Mesenchymal stem cell (in vitro differentiated cells and primary cell): Measurements from ENCODE around the gene CADPS.

ENCODE experiments used
- DNase-seq: peaks from one replicate; pipeline ENCODE4 v3.0.0-alpha.2; 2013
- H2AFZ ChIP-seq: one replicate; pipeline ENCODE4 v1.6.1; 2013; ENCODE audit warnings: low read depth, mild to moderate bottlenecking, control low read depth, inconsistent platforms, low read length, moderate library complexity
- H2AK5ac ChIP-seq: 2 replicates; pipeline ENCODE4 v1.6.1; 2013; ENCODE audit warnings: low read length, moderate library complexity, mild to moderate bottlenecking, inconsistent platforms; ENCODE audit not compliant: severe bottlenecking
- H2BK120ac ChIP-seq: one replicate; pipeline ENCODE4 v1.6.1; 2013; ENCODE audit warnings: low read depth, mild to moderate bottlenecking, inconsistent platforms, low read length, moderate library complexity
- H2BK12ac ChIP-seq, 2 experiments: one replicate each; pipeline ENCODE4 v1.6.1; 2013; ENCODE audit warnings: inconsistent platforms in 2 of 2, low read length in 2 of 2, mild to moderate bottlenecking in 2 of 2, moderate library complexity in 2 of 2, control low read depth in 1 of 2
- H2BK15ac ChIP-seq: one replicate; pipeline ENCODE4 v1.6.1; 2013; ENCODE audit warnings: mild to moderate bottlenecking, low read depth, inconsistent platforms; ENCODE audit not compliant: poor library complexity, severe bottlenecking
- H2BK5ac ChIP-seq: 2 replicates; pipeline ENCODE4 v1.6.1; 2013; ENCODE audit warnings: low read depth, mild to moderate bottlenecking, low read length, control low read depth, inconsistent platforms; ENCODE audit not compliant: poor library complexity, severe bottlenecking
- H3K14ac ChIP-seq, 2 experiments: one replicate each; pipeline ENCODE4 v1.6.1; 2013; ENCODE audit warnings: inconsistent platforms in 2 of 2, low read length in 2 of 2, control low read depth in 1 of 2, mild to moderate bottlenecking in 1 of 2, moderate library complexity in 1 of 2
- H3K18ac ChIP-seq, 2 experiments: one replicate each; pipeline ENCODE4 v1.6.1; 2013; ENCODE audit warnings: inconsistent platforms in 2 of 2, low read length in 2 of 2, control low read depth in 1 of 2, low read depth in 1 of 2, mild to moderate bottlenecking in 1 of 2
- H3K23ac ChIP-seq, 2 experiments: one replicate each; pipeline ENCODE4 v1.6.1; 2013; ENCODE audit warnings: inconsistent platforms in 2 of 2, low read length in 2 of 2, mild to moderate bottlenecking in 2 of 2, moderate library complexity in 2 of 2, control low read depth in 1 of 2
- H3K27ac ChIP-seq: 2 replicates; pipeline ENCODE4 v1.5.1; 2013; ENCODE audit warnings: mild to moderate bottlenecking, moderate library complexity, low read length, control low read depth, inconsistent platforms; ENCODE audit not compliant: poor library complexity, severe bottlenecking
- H3K27me3 ChIP-seq, 2 experiments: 2 replicates each; pipeline versions ENCODE4 v1.6.1 to v1.7.0; 2013; ENCODE audit warnings: low read length in 2 of 2, mild to moderate bottlenecking in 2 of 2, moderate library complexity in 2 of 2, control low read depth in 1 of 2, inconsistent platforms in 1 of 2; ENCODE audit not compliant: control insufficient read depth in 1 of 2, insufficient read depth in 1 of 2
- H3K36me3 ChIP-seq, 2 experiments: 2 replicates each; pipeline versions ENCODE4 v1.6.1 to v1.7.0; 2013; ENCODE audit warnings: low read length in 2 of 2, control low read depth in 1 of 2, inconsistent platforms in 1 of 2, low read depth in 1 of 2, mild to moderate bottlenecking in 1 of 2; ENCODE audit not compliant: insufficient read depth in 2 of 2, control insufficient read depth in 1 of 2
- H3K4ac ChIP-seq, 2 experiments: one replicate each; pipeline ENCODE4 v1.6.1; 2013; ENCODE audit warnings: inconsistent platforms in 2 of 2, low read length in 2 of 2, mild to moderate bottlenecking in 2 of 2, moderate library complexity in 2 of 2, control low read depth in 1 of 2, low read depth in 1 of 2
- H3K4me1 ChIP-seq: 2 replicates; pipeline ENCODE4 v1.6.1; 2013; ENCODE audit warnings: low read depth, low read length, control low read depth; ENCODE audit not compliant: control insufficient read depth, insufficient read depth
- H3K4me2 ChIP-seq: 2 replicates; pipeline ENCODE4 v1.6.1; 2013; ENCODE audit warnings: low read length, mild to moderate bottlenecking, inconsistent platforms; ENCODE audit not compliant: poor library complexity, severe bottlenecking
- H3K4me3 ChIP-seq, 2 experiments: 2 replicates each; pipeline versions ENCODE4 v1.5.1 to v1.7.0; 2013; ENCODE audit warnings: low read length in 2 of 2, mild to moderate bottlenecking in 2 of 2, control low read depth in 1 of 2, low read depth in 1 of 2; ENCODE audit not compliant: insufficient read depth in 1 of 2
- H3K79me1 ChIP-seq: replicated peaks from 2 replicates; pipeline ENCODE4 v1.6.1; 2013; ENCODE audit warnings: mild to moderate bottlenecking, control low read depth, low read length, inconsistent platforms; ENCODE audit not compliant: poor library complexity, severe bottlenecking
- H3K9ac ChIP-seq: 2 replicates; pipeline ENCODE4 v1.7.0; 2013; ENCODE audit warnings: mild to moderate bottlenecking, low read length, moderate library complexity
- H3K9me3 ChIP-seq: 2 replicates; pipeline ENCODE4 v1.7.0; 2013; ENCODE audit warnings: mild to moderate bottlenecking, low read length; ENCODE audit not compliant: control insufficient read depth
- H4K8ac ChIP-seq: one replicate; pipeline ENCODE4 v1.6.1; 2013; ENCODE audit warnings: inconsistent platforms, mild to moderate bottlenecking, low read length, moderate library complexity
- H4K91ac ChIP-seq: one replicate; pipeline ENCODE4 v1.6.1; 2013; ENCODE audit warnings: mild to moderate bottlenecking, low read length, inconsistent platforms
- WGBS: methylation state at CpG from one replicate; pipeline ENCODE4 v1.1.7; 2013; ENCODE audit warnings: mixed read lengths; 5-methylcytosine and 5-hydroxymethylcytosine counted together

The CADPS gene

DNA sequence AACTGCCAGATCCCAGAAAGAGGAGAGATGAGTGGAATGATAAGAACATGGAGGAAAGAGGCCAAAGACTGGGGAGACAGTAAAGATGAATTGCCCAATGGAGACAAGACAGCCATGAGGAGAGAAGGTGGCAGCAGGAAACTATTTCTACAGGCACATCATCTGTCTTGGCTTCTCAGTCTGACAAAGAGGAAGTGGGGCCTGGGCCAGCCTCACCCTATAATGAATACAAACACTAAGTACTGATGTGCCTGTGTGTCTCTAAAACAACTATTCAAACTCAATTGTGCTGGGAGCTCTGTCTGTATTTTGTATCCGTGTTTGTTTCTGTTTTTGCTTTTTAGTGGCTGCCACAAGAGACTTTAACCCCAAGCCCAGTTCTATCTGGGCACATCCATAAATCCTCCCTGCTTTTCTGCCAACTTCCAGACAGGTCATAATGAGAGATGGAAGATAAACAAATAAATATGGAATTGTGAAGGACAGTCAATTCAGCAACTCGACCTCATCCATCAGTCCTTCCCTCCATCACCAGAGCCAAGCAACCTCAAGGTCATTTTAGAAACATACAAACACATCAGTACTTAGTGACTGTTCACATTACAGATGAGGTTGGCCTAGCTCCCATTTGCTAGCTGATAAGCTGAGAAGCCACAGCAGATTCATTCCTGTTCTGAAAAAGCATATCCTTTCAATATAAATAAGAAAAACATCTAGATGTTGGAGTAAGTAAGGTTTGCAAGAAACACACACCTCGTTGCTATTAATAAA is 116.7 kb downstream of the CADPS start:
- no peak for DNase-seq

GRCh38 chr3:62757045-62757444 is 118.2 kb downstream of the CADPS start:
- no peaks in the 10 kb centered on the region for H3K36me3 ChIP-seq
- no peak overlapping the region for H3K23ac ChIP-seq
- no peak overlapping the region for H4K91ac ChIP-seq
- DNase-seq: no peak
- no peak overlapping the region for H2BK120ac ChIP-seq
- H3K9me3 ChIP-seq: no peaks in the 10 kb centered on the region
- no peak overlapping the region for H4K8ac ChIP-seq
- H2AK5ac ChIP-seq: no peak overlapping the region
- no peak overlapping the region for H3K9ac ChIP-seq
- no peak overlapping the region for H3K27ac ChIP-seq
- H2AFZ ChIP-seq: no peak overlapping the region
- H3K4me1 ChIP-seq: no peaks in the 10 kb centered on the region
- no peak overlapping the region for H2BK15ac ChIP-seq
- H3K4me2 ChIP-seq: no peak overlapping the region
- no peak overlapping the region for H2BK12ac ChIP-seq
- no peak overlapping the region for H3K18ac ChIP-seq
- H3K79me1 ChIP-seq: no peaks in the 10 kb centered on the region
- no peak overlapping the region for H3K4ac ChIP-seq
- H3K27me3 ChIP-seq: peaks cover 0 to 3% of the 10 kb centered on the region in 2 experiments
- H2BK5ac ChIP-seq: no peak overlapping the region
- 41% methylated on average over 4 of the region's 4 CpGs for WGBS
- no peak overlapping the region for H3K14ac ChIP-seq
- no peak overlapping the region for H3K4me3 ChIP-seq

More for the DNA sequence above, 116.7 kb downstream of the CADPS start:
- Histone ChIP-seq H3K9me3 (no peaks in the 10 kb centered on the region), H4K8ac (no peak overlapping the region), H3K4me3 (no peak overlapping the region), H3K79me1 (no peaks in the 10 kb centered on the region), H3K23ac (no peak overlapping the region), H3K18ac (no peak overlapping the region), H3K4me1 (no peaks in the 10 kb centered on the region), H2AFZ (no peak overlapping the region), H2BK15ac (no peak overlapping the region), H3K4ac (no peak overlapping the region), H3K9ac (no peak overlapping the region), H3K27me3 (peaks cover 0 to 3% of the 10 kb centered on the region in 2 experiments), H2BK12ac (no peak overlapping the region), H3K4me2 (no peak overlapping the region), H2AK5ac (no peak overlapping the region), H3K14ac (no peak overlapping the region), H3K36me3 (no peaks in the 10 kb centered on the region), H4K91ac (no peak overlapping the region), H3K27ac (no peak overlapping the region), H2BK5ac (no peak overlapping the region), H2BK120ac (no peak overlapping the region)
- WGBS: 43% methylated on average over 2 of the region's 3 CpGs

- Histone ChIP-seq H2BK5ac (no peak overlapping the region), H3K4me1 (no peaks in the 10 kb centered on the region)
- 81% methylated on average over 8 of the region's 8 CpGs for WGBS
Measured at GRCh38 chr3:62755285-62755684, 119.9 kb downstream of the CADPS start.

DNA sequence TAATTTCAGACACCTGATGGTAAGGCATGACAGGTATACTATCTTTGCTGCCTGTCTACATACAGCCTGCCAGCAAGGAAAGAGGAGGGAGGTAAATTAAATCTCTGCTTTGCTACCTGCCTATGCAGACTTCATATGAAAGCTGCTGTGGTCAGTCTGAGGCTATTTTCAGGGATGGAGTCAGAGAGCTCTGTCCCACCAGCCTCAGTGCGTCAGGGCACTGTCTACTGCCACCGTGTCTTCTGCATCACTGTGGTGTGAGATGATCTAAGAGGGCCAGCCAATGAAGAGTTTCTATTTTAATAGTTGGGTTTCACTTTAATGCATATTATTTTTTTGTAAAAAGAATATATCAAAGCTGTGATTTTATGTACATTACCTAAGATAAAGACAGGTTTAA is 125.6 kb downstream of the CADPS start:
- H3K27me3 ChIP-seq: no peaks in the 10 kb centered on the region
- H4K91ac ChIP-seq: no peak overlapping the region
- H3K9me3 ChIP-seq: no peaks in the 10 kb centered on the region
- no peak overlapping the region for H2BK12ac ChIP-seq
- H3K14ac ChIP-seq: no peak overlapping the region
- no peak overlapping the region for H2BK5ac ChIP-seq
- no peak overlapping the region for H2AK5ac ChIP-seq
- no peak overlapping the region for H3K4me2 ChIP-seq
- no peak overlapping the region for H3K4me3 ChIP-seq
- H2BK15ac ChIP-seq: no peak overlapping the region
- no peak for DNase-seq
- no peak overlapping the region for H4K8ac ChIP-seq
- no peaks in the 10 kb centered on the region for H3K4me1 ChIP-seq
- no peak overlapping the region for H3K4ac ChIP-seq
- no peaks in the 10 kb centered on the region for H3K79me1 ChIP-seq
- no peak overlapping the region for H3K23ac ChIP-seq
- no peak overlapping the region for H3K9ac ChIP-seq
- H3K27ac ChIP-seq: no peak overlapping the region
- no peak overlapping the region for H2AFZ ChIP-seq
- H3K18ac ChIP-seq: no peak overlapping the region
- 89% methylated on average over 1 of the region's 2 CpGs for WGBS
- H2BK120ac ChIP-seq: no peak overlapping the region
- no peaks in the 10 kb centered on the region for H3K36me3 ChIP-seq

More at GRCh38 chr3:62755285-62755684, 119.9 kb downstream of the CADPS start:
- H3K4ac ChIP-seq: no peak overlapping the region
- DNase-seq: no peak
- H2BK15ac ChIP-seq: no peak overlapping the region
- H4K8ac ChIP-seq: no peak overlapping the region
- no peak overlapping the region for H2AFZ ChIP-seq
- H2BK12ac ChIP-seq: no peak overlapping the region
- no peak overlapping the region for H3K18ac ChIP-seq
- H2AK5ac ChIP-seq: no peak overlapping the region
- H3K4me3 ChIP-seq: no peak overlapping the region
- H3K79me1 ChIP-seq: no peaks in the 10 kb centered on the region
- H3K4me2 ChIP-seq: no peak overlapping the region
- no peak overlapping the region for H3K23ac ChIP-seq
- no peak overlapping the region for H4K91ac ChIP-seq
- H3K36me3 ChIP-seq: no peaks in the 10 kb centered on the region
- H3K27me3 ChIP-seq: no peaks in the 10 kb centered on the region
- H3K9me3 ChIP-seq: no peaks in the 10 kb centered on the region
- no peak overlapping the region for H2BK120ac ChIP-seq
- H3K27ac ChIP-seq: no peak overlapping the region
- no peak overlapping the region for H3K9ac ChIP-seq
- no peak overlapping the region for H3K14ac ChIP-seq
